ENCODE measurements around the gene TTC39C.

DNA sequence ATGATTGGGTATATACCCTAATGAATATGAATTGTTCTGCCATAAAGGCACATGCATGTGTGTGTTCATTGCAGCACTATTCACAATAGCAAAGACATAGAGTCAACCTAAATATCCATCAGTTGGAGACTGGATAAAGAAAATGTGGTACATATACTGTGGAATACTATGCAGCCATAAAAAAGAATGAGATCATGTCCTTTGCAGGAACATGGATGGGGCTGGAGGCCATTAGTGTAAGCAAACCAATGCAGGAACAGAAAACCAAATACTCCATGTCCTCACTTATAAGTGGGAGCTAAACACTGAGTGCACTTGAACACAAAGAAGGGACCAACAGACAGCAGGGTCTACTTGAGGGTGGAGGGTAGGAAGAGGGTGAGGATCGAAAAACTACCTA, 43.2 kb downstream of the TTC39C start:
- TF ChIP-seq, protein P1, sequence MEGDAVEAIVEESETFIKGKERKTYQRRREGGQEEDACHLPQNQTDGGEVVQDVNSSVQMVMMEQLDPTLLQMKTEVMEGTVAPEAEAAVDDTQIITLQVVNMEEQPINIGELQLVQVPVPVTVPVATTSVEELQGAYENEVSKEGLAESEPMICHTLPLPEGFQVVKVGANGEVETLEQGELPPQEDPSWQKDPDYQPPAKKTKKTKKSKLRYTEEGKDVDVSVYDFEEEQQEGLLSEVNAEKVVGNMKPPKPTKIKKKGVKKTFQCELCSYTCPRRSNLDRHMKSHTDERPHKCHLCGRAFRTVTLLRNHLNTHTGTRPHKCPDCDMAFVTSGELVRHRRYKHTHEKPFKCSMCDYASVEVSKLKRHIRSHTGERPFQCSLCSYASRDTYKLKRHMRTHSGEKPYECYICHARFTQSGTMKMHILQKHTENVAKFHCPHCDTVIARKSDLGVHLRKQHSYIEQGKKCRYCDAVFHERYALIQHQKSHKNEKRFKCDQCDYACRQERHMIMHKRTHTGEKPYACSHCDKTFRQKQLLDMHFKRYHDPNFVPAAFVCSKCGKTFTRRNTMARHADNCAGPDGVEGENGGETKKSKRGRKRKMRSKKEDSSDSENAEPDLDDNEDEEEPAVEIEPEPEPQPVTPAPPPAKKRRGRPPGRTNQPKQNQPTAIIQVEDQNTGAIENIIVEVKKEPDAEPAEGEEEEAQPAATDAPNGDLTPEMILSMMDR (IDR thresholded peaks at IDR 0.05), result no peak
- no peak for TF ChIP-seq POLR2A (IDR thresholded peaks at IDR 0.05)
